ENCODE measurements around the gene SLC24A1. TPM values are rescaled to one million over a fixed set of nuclear protein-coding genes. Genes with fewer than 3 reads are reported as not detected.
A peak's percentile ranks its signal among the peaks of the same experiment; 100 is the strongest.

The SLC24A1 gene
- total RNA-seq (10 to 100 TPM in 3 of 7 donors, 1 to 10 TPM in 4; 7.7 to 19.0 (median 8.8) TPM), polyA plus RNA-seq (1 to 10 TPM; 1.7 to 4.1 (median 1.8) TPM)
- long read RNA-seq, donor 1 = 0 reads
- long read RNA-seq, donor 2 = 0 reads

- Histone ChIP-seq H3K4me1 (no peaks in the 10 kb centered on the region), H3K27ac (no peak within 1 kb of the TSS), H3K4me3 (no peak within 1 kb of the TSS), H3K36me3 (peaks cover 0 to 44% (median 21%) of the 10 kb centered on the region in 6 donors), H3K9me3 (no peaks in the 10 kb centered on the region), H3K27me3 (replicated peaks in 1 of 7) (no peaks in the 10 kb centered on the region)
- no peak for DNase-seq
- intact Hi-C loops (cut with DNase I; ENCODE audit: low total_unique reads) = no loop called here
- 87 to 96% (median 94%) methylated on average over 3 to 6 of the region's 6 CpGs for WGBS, 5 donors
- no peak for TF ChIP-seq POLR2AphosphoS5 (IDR thresholded peaks at IDR 0.05)
- no peak for TF ChIP-seq CTCF (IDR thresholded peaks at IDR 0.05 in 8 of 11, conservative IDR thresholded peaks at IDR 0.05 in 3 of 11)
- no peak for TF ChIP-seq POLR2A (IDR thresholded peaks at IDR 0.05)
Measured at GRCh38 chr15:65621638-65622037, at the start of gene SLC24A1. Gene SLC24A1 (plus strand): TSS chr15:65621938. CDS start chr15:65624081, 2,143 bp downstream.

DNA sequence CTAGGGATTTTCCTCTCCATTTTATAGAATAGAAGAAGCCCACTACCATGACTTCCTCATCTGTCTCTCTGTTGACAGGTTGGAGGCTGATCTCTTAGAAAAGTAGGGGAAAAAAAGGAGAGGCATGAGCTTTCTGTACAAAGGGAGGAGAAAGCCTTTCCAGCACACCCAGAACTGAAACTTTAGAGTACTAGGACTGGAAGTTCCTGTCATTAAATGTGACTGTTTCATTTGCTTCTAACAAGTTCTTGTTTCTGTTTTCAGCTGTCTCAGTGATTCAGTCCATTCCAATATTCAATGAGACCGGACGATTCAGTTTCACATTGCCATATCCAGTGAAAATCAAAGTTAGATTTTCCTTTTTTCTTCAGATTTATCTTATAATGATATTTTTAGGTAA, 49.8 kb upstream of the SLC24A1 start:
- Histone ChIP-seq H3K9me3 (no peaks in the 10 kb centered on the region), H3K27ac (no peak overlapping the region), H3K4me1 (no peaks in the 10 kb centered on the region), H3K27me3 (replicated peaks in 1 of 7) (no peaks in the 10 kb centered on the region), H3K4me3 (no peak overlapping the region), H3K36me3 (peaks cover 0 to 96% (median 36%) of the 10 kb centered on the region in 6 donors)
- no peak for DNase-seq
- intact Hi-C loops (cut with DNase I; ENCODE audit: low total_unique reads) = no loop called here
- 80 to 94% (median 84%) methylated on average over 2 of the region's 2 CpGs for WGBS, 5 donors
- TF ChIP-seq POLR2A (IDR thresholded peaks at IDR 0.05) = no peak
- no peak for TF ChIP-seq CTCF (IDR thresholded peaks at IDR 0.05 in 8 of 11, conservative IDR thresholded peaks at IDR 0.05 in 3 of 11)
- no peak for TF ChIP-seq POLR2AphosphoS5 (IDR thresholded peaks at IDR 0.05)

GRCh38 chr15:65576664-65577063, 45.1 kb upstream of the SLC24A1 start:
- peaks cover 0 to 97% (median 45%) of the 10 kb centered on the region in 6 donors for H3K36me3 ChIP-seq
- no peak for TF ChIP-seq POLR2AphosphoS5 (IDR thresholded peaks at IDR 0.05)
- TF ChIP-seq CTCF (IDR thresholded peaks at IDR 0.05 in 8 of 11, conservative IDR thresholded peaks at IDR 0.05 in 3 of 11) = no peak
- TF ChIP-seq POLR2A (IDR thresholded peaks at IDR 0.05) = no peak
- peak overlapping the region in 1 of 8 donors; percentile 9 for H3K27ac ChIP-seq
- intact Hi-C loops (cut with DNase I; ENCODE audit: low total_unique reads) = no loop called here
- WGBS, 5 donors = 94 to 100% (median 97%) methylated on average over 1 of the region's 1 CpG
- no peaks in the 10 kb centered on the region for H3K9me3 ChIP-seq
- DNase-seq = no peak
- H3K4me1 ChIP-seq = peaks cover 0 to 18% (median 5%) of the 10 kb centered on the region in 6 donors
- no peak overlapping the region for H3K4me3 ChIP-seq
- H3K27me3 ChIP-seq (replicated peaks in 1 of 7) = no peaks in the 10 kb centered on the region

DNA sequence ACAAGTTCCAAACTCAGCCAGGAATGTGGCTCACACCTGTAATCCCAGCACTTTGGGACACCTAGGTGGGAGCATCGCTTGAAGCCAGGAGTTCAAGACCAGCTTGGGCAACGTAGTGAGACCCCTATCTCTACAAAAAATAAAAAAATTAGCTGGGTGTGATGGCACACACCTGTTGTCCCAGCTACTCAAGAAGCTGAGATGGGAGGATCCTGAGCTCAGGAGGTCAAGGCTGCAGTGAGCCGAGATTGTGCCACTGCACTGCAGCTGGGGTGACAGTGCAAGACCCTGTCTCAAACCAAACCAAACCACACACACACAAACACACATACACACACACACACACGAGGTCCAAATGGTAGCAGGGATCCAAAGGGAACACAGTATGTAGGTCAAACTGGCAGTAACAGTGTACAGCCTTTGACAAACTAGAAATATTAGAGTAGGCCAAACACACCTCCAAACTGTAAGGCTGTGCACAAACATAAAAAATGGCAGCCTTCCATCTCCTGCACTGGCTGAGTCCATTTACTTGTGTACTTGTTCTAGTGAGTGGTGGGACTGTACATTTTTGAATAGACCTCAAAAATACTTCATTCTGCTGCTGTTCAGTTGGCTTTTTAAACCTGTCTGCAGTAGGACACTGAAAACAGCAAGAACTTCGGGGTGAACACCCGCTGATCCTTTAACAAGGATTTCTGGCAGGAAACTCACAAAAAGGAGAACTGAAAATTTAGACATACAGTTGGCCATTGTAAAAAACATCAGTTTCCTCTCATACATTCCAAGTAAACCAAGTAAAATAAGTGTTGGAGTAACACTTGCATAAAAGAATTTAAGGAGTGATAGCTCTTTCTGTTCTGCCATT, 44.4 kb upstream of the SLC24A1 start:
- DNase-seq = no peak
- Histone ChIP-seq H3K4me1 (peaks cover 0 to 18% (median 5%) of the 10 kb centered on the region in 6 donors), H3K27ac (peak overlapping the region in 3 of 8 donors; percentile 1 to 53 (median 15)), H3K36me3 (peaks cover 0 to 97% (median 46%) of the 10 kb centered on the region in 6 donors), H3K4me3 (no peak overlapping the region), H3K9me3 (no peaks in the 10 kb centered on the region), H3K27me3 (replicated peaks in 1 of 7) (no peaks in the 10 kb centered on the region)
- 64 to 71% (median 69%) methylated on average over 6 of the region's 6 CpGs for WGBS, 5 donors
- intact Hi-C loops (cut with DNase I; ENCODE audit: low total_unique reads) = no loop called here
- TF ChIP-seq POLR2A (IDR thresholded peaks at IDR 0.05) = no peak
- TF ChIP-seq CTCF (IDR thresholded peaks at IDR 0.05 in 8 of 11, conservative IDR thresholded peaks at IDR 0.05 in 3 of 11) = no peak
- peak in 1 of 3 donors; percentile 13 for TF ChIP-seq POLR2AphosphoS5 (IDR thresholded peaks at IDR 0.05)

Data from spleen (tissue), 13 donors.